Right ventricle myocardium inferior (tissue), 1 donor: Measurements from ENCODE around the gene CSF1R. TPM values are rescaled to one million over a fixed set of nuclear protein-coding genes. Genes with fewer than 3 reads are reported as not detected.
A peak's percentile ranks its signal among the peaks of the same experiment; 100 is the strongest.

Experiments
- ATAC-seq: fragments of 200-7000 bp; cut with Tn5 transposase; one replicate; pipeline ENCODE4 v1.9.1; 2020; ENCODE audit warnings: mild to moderate bottlenecking, moderate library complexity
- DNase-seq: peaks from one replicate; pipeline ENCODE4 v3.0.0; 2021; ENCODE audit errors: missing footprints
- intact Hi-C: fragments of 100-400 bp; cut with DNase I; formaldehyde crosslinking; loops from one replicate; pipeline ENCODE4 v1.11.0; 2022
- total RNA-seq: library from RNA; stranded (reverse); fragmentation: NEBNext Ultra II Directional; extraction: Animal tissue kit (Norgen Biotek cat#: 25700); gene quantifications from one replicate; pipeline ENCODE4 v1.2.1, GENCODE V29; 2021
- donor health status: DM: no; HTN: yes; CAD: no; lungs with severe emphysema.

The CSF1R gene
- total RNA-seq, 1 donor from 2014 or later: 21.9 TPM

DNA sequence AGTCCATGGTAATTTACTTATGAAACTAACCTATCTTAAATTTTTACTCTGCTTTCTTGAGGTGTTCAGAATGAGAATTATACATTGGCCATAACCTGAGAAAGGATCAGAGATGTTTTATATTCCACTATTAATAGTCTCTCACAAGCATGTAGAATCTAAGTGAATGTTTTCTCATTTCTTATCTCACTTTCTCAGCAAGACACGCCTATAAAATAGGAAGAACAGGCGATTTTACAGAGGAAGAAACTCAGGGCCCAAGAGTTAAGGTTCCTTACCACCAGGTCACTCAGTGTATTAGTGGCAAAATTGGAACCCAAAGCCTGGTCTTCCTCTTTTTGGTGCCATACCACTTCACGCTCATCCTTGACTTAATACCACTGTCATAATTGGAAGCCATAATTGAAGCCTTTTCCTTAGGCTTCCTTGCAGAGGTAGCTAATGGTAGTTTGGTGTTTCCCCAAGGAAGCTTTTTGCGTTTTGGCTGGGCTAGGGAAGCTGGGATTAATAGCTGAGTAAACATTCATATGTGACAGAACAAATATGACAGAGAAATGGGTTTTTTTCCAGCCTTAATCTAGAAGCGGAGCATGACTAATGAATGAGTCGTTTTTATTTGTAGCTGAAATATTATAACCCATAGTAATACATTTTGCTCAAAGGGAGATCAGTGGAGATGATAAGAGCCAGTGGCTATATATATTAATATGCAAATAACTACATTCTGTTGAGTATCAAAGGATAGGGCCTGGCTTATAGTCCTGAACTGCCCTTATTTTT is 68.9 kb downstream of the CSF1R start:
- ATAC-seq: no peak
- intact Hi-C loops: no loop called here
- DNase-seq: no peak

DNA sequence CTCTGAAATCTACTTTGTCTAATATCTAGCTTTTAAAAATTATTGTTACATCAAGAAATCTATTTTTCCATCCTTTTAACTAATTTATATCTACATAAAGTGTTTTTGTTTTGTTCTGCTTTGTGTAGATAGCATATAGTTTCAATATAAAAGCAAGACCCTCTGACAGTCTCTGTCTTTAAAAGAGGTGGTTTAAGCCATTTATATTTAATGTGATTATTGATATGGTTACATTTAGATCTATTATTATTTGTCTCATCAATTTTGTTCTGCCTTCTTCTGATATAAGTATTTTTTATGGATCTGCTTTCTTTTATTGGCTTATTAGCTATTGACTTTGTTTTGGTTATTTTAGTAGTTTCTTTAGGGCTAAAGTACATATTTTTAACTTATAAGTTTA is 69.8 kb downstream of the CSF1R start:
- no peak for DNase-seq
- intact Hi-C loops: no loop called here
- ATAC-seq: no peak

DNA sequence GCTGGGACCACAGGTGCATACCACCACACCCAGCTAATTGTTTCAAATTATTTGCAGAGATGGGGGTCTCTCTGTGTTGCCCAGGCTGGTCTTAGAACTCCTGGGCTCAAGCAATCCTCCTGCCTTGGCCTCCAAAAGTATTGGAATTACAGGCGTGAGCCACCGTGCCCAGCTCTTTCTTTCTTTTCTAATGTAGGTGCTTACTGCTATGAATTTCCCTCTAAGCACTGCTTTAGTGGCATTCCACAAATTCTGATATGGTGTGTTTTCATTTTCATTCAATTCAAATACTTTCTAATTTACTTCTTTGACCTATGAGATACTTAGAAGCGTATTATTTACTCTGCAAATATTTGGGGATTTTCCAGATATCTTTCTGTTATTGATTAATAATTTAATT is 70.9 kb downstream of the CSF1R start:
- intact Hi-C loops: no loop called here
- ATAC-seq: no peak

DNA sequence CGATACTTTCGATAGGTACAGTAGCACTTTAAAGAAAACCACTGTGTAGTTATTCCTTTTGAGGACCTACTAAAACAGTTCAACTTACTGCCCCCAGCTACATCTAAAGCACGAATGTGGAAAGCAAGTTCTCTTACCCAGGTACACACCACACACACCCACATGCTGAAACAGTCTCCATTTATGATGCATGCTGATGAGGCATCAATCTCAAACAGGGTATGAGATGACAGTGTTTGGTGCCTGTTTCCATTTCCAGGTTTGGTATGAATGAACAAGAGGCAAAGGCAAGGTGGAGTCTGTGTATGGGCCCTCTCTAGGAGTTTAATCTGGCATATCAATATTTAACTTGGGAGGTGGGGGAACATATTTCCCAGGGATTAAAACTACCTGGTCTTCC is 71.9 kb downstream of the CSF1R start:
- DNase-seq: no peak
- no peak for ATAC-seq
- intact Hi-C loops: no loop called here

More for the DNA sequence above, 70.9 kb downstream of the CSF1R start:
- no peak for DNase-seq

DNA sequence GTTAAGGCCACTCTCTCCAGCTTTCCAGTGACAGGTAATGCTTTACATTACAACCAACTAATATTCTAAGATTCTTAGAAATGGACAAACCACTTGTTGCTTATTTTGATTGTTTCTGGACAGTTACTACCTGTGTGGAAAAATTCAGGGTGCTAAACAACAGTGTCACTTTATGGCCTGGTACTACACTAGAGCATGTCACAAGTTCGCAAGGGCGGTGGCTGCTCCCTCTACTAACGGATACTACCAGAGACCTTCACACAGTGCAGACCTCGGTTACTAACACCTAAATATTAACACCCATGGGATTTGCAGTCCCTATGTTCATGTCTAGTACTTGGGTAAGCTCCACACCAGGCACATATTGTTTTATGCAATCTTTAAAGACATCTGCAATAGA is 72.4 kb downstream of the CSF1R start:
- DNase-seq: no peak
- intact Hi-C loops: no loop called here
- ATAC-seq: no peak

DNA sequence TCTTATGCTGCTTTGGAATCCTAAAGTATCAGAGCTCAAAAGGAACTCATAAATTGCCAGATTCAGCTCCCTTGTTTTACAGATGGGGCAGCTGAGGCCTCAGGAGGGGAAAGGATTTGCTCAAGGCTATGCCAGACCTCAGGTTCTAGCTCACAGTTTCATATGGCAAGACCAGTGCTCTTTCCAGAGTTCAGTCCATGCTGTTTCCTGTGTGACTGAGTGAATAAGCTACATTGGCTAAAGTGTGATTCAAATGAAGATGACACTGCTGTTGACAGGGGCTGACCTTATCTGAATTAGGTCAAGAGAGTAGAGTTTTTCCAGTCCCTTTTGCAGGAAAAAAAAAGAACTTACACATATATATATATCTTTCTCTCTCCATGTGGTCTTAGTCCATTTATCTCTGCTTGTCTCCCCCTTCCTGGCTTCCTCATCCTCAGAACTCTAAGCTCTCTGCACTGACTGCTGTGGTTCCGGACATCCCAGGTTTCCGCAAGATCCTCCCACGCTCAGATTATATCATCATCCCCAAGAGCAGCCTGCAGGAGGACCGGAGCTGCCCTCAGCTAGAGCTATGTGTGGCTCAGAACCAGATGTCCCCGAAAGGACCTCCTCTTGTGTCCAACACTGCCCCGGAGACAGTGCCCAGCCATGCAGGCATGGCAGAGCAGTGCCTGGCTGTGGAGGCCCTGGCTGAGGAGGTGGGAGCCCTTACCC is 76.5 kb downstream of the CSF1R start:
- intact Hi-C loops: no loop called here
- ATAC-seq (peak; percentile 52), DNase-seq (no peak)

DNA sequence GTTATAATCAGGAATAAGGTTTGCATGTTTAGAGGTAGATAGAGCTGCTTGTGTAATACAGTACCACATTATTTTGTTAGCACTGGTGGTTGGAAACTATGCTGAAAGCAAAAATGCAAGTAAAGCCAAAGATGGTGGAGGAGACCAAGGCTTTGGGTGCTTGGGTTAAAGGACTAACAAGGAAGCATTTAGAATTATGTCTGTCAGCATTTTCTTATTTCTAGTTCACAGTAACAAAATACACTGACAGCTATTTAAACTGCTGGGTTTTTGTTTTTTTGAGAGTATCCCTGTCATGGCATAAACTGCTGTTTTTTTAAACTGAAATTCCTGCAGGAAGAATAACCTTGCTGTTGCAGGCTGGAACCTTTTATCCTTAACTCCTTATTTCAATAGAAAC is 79.3 kb downstream of the CSF1R start:
- no peak for ATAC-seq
- no peak for DNase-seq
- intact Hi-C loops: no loop called here

DNA sequence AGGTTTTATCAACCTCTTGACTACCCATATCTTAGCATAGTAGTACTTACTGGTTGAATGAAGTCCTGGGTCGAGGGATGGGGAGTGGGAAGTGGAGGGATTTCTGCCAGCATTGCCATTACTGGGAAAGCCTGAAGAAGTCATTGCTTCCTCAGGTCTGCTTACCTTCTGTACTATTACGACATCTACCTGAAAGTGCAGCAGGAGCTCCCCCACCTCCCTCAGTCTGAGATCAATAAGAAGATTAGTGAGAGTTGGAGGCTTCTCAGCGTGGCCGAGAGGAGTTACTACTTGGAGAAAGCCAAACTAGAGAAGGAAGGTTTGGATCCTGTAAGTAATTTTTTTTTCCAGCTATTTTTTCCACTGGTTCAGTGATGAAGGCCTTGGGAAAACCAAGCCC is 80.0 kb downstream of the CSF1R start:
- intact Hi-C loops: no loop called here
- DNase-seq (no peak), ATAC-seq (no peak)

Other genes with a start within 250 kb of the CSF1R start
- gene PDE6A, start 141.8 kb downstream of the CSF1R start, total RNA-seq: 0.05 TPM
- 4.3 TPM for gene SLC26A2, start 125.8 kb downstream of the CSF1R start, total RNA-seq
- gene TIGD6, start 85.9 kb downstream of the CSF1R start, total RNA-seq: 2.4 TPM
- gene HMGXB3, start 85.8 kb downstream of the CSF1R start, total RNA-seq: 14.6 TPM
- gene PDGFRB, start 69.3 kb upstream of the CSF1R start, total RNA-seq: 57.2 TPM
- gene CDX1, start 80.2 kb upstream of the CSF1R start, total RNA-seq: not detected
- not detected for gene SLC6A7, start 103.5 kb upstream of the CSF1R start, total RNA-seq
- gene CAMK2A, start 203.2 kb upstream of the CSF1R start, total RNA-seq: 17.0 TPM
- gene ARSI, start 216.4 kb upstream of the CSF1R start, total RNA-seq: 0.65 TPM